CD4-positive, alpha-beta T cell treated with Interferon alpha-2 for 1 hour (primary cell): ENCODE measurements around the gene ANTXR1.

Source experiments
- DNase-seq, 2 donors: peaks; one replicate each; pipeline ENCODE4 v3.0.0-alpha.2; 2020 to 2022

The ANTXR1 gene

GRCh38 chr2:69188182-69188900 is 175.4 kb downstream of the ANTXR1 start:
- no peak for DNase-seq

GRCh38 chr2:69190743-69191404 is 177.9 kb downstream of the ANTXR1 start:
- no peak for DNase-seq

GRCh38 chr2:69191634-69192033 is 178.7 kb downstream of the ANTXR1 start:
- DNase-seq = no peak

- no peak for DNase-seq
These were observed 179.4 kb downstream of the ANTXR1 start for GRCh38 chr2:69192176-69192945.

- no peak for DNase-seq
These were observed 182.7 kb downstream of the ANTXR1 start for GRCh38 chr2:69195706-69196105.

GRCh38 chr2:69196327-69197117 is 183.5 kb downstream of the ANTXR1 start:
- no peak for DNase-seq

GRCh38 chr2:69200107-69200520 is 187.1 kb downstream of the ANTXR1 start:
- DNase-seq = no peak

GRCh38 chr2:69201259-69201658 is 188.3 kb downstream of the ANTXR1 start:
- no peak for DNase-seq

GRCh38 chr2:69202327-69202726 is 189.3 kb downstream of the ANTXR1 start:
- DNase-seq = no peak

- DNase-seq = no peak
These were observed 190.4 kb downstream of the ANTXR1 start for GRCh38 chr2:69203166-69203985.

- no peak for DNase-seq
These were observed 191.7 kb downstream of the ANTXR1 start for GRCh38 chr2:69204654-69205053.

- DNase-seq = no peak
These were observed 192.1 kb downstream of the ANTXR1 start for GRCh38 chr2:69205076-69205475.

- no peak for DNase-seq
These were observed 192.5 kb downstream of the ANTXR1 start for GRCh38 chr2:69205491-69205890.

GRCh38 chr2:69208023-69208595 is 195.1 kb downstream of the ANTXR1 start:
- no peak for DNase-seq

- DNase-seq = no peak
These were observed 196.5 kb downstream of the ANTXR1 start for GRCh38 chr2:69209482-69209881.

- DNase-seq = no peak
These were observed 197.4 kb downstream of the ANTXR1 start for GRCh38 chr2:69210385-69210784.

GRCh38 chr2:69211048-69211447 is 198.1 kb downstream of the ANTXR1 start:
- no peak for DNase-seq

- no peak for DNase-seq
These were observed 198.7 kb downstream of the ANTXR1 start for GRCh38 chr2:69211686-69212085.

GRCh38 chr2:69212238-69213028 is 199.5 kb downstream of the ANTXR1 start:
- DNase-seq = no peak

- no peak for DNase-seq
These were observed 200.2 kb downstream of the ANTXR1 start for GRCh38 chr2:69213201-69213600.

- DNase-seq = no peak
These were observed 200.8 kb downstream of the ANTXR1 start for GRCh38 chr2:69213782-69214181.
